HAP-1 (cell line): Measurements from ENCODE around the gene QRICH2.
A peak's percentile ranks its signal among the peaks of the same experiment; 100 is the strongest.

Experiments
- DNase-seq, 2 experiments: peaks; one replicate each; pipeline ENCODE4 v3.0.0-alpha.2; 2016 to 2020; ENCODE audit warnings: low spot score in 2 of 2
- H3K27me3 ChIP-seq: fragments of 250-450 bp; sonication (Bioruptor Pico); 2 replicates; pipeline ENCODE4 v1.5.1; 2020; ENCODE audit warnings: low read depth, mild to moderate bottlenecking, moderate library complexity
- H3K36me3 ChIP-seq: fragments of 250-450 bp; sonication (Bioruptor Pico); replicated peaks from 2 replicates; pipeline ENCODE4 v1.5.1; 2020; ENCODE audit warnings: mild to moderate bottlenecking
- H3K4me1 ChIP-seq: fragments of 250-450 bp; sonication (Bioruptor Pico); 2 replicates; pipeline ENCODE4 v1.5.1; 2020; ENCODE audit warnings: mild to moderate bottlenecking
- H3K4me3 ChIP-seq: fragments of 250-450 bp; sonication (Bioruptor Pico); 2 replicates; pipeline ENCODE4 v1.5.1; 2020; ENCODE audit warnings: mild to moderate bottlenecking, moderate library complexity
- H3K9me3 ChIP-seq: fragments of 250-450 bp; sonication (Bioruptor Pico); 2 replicates; pipeline ENCODE4 v1.5.1; 2020; ENCODE audit warnings: mild to moderate bottlenecking, moderate library complexity
- in situ Hi-C: fragments of 300-500 bp; cut with MboI; formaldehyde crosslinking; loops from 3 replicates; pipeline ENCODE4 v1.14.3; 2020; ENCODE audit warnings: low sequenced_read_pairs, inconsistent platforms, mixed read lengths

Gene QRICH2

DNA sequence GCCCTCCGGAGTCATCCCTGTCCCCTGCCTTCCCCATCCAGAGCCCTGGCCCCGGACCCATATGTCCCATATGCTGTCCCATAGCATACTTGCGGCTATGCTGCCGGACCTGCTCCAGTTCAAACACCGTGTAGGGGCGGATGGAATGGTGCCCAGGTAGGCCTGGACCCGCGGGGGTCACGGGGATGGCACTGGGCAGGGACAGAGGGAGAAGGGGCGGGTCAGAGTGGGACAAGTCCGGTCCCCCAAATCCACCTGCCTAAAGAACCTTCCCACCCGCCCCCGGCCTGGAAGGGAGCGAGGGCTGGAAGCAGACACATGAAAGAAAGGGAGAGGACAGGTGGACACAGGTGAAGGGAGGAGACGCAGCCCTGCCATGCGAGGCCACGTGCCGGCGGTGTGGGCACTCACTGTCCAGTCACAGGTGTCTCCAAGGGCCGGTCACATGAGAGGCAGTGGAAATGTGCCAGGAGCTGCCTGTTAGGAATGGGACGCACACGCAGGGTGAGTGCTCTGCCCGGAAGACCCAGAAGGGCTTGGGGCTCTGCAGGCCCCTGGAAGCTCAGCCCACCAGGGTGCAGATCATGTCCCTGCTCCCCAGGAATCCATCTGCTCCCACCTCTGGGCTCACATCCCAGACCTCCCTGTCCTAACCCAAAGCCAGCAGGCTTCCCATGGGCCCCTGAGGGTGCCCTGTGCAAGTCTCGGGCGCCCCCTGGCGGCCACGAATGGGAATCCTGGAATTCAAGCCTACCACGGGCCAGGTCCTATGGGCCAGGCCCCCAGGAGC, 28.9 kb downstream of the QRICH2 start:
- in situ Hi-C loops: loop anchor here (25.0 kb wide), 1 partner anchor 367 kb away; the partner anchor contains the start of gene MRPL38
- Histone ChIP-seq H3K27me3 (no peaks in the 10 kb centered on the region), H3K4me1 (no peaks in the 10 kb centered on the region), H3K4me3 (no peak overlapping the region), H3K36me3 (no peaks in the 10 kb centered on the region), H3K9me3 (no peaks in the 10 kb centered on the region)
- peak; percentile 66 to 92 for DNase-seq

GRCh38 chr17:76278268-76278908, 29.7 kb downstream of the QRICH2 start:
- no peak for DNase-seq
- H3K27me3 ChIP-seq: no peaks in the 10 kb centered on the region
- in situ Hi-C loops: loop anchor here (25.0 kb wide), 1 partner anchor 366 kb away; the partner anchor contains the start of gene MRPL38
- H3K36me3 ChIP-seq: no peaks in the 10 kb centered on the region
- no peaks in the 10 kb centered on the region for H3K4me1 ChIP-seq
- H3K9me3 ChIP-seq: no peaks in the 10 kb centered on the region
- no peak overlapping the region for H3K4me3 ChIP-seq

DNA sequence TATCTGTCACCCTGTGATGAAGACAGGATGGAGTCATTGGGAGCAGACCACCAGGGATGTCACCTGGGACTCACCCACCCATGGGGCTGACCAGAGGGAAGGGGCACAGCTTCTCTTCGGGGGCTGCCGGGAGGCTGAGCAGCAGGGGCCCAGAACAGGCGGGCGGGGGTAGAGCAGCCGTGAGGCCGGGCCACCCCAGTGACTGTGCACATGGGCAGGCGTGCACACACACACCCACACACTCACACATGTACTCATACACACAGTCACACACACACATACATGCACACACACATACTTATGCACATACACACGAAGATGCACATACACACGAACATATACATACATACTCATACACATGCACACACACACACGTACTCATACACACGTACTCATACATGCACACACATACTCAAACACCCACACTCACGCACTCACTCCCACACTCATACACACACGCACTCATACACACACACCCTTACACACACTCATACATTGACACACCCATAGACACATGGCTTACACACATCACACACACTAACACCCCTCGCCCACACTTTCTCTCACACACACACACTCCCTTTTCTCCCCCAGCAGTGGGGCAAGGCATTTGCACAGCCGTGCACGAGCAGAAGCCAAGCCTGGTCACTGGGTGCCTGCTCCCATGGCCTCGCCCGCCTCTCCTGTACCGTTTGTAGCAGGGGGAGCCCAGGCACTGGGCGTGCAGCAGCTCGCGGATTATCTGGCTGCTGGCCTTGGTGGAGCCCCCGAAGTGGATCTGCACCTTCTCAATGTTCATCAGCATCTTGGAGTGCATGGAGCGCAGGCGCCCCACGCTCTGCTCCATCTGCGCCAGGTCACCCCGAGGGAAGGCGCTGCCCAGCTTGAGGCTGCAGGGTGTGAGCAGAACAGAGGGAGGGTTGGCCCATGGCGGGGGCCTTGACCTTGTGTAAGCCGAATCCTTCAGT, 30.5 kb downstream of the QRICH2 start:
- Histone ChIP-seq H3K4me3 (no peak overlapping the region), H3K27me3 (no peaks in the 10 kb centered on the region), H3K36me3 (no peaks in the 10 kb centered on the region), H3K9me3 (no peaks in the 10 kb centered on the region), H3K4me1 (no peaks in the 10 kb centered on the region)
- in situ Hi-C loops: loop anchor here (25.0 kb wide), 1 partner anchor 365 kb away; the partner anchor contains the start of gene MRPL38
- no peak for DNase-seq

GRCh38 chr17:76276461-76277299, 31.4 kb downstream of the QRICH2 start:
- Histone ChIP-seq H3K4me3 (no peak overlapping the region), H3K4me1 (no peaks in the 10 kb centered on the region), H3K27me3 (no peaks in the 10 kb centered on the region), H3K9me3 (no peaks in the 10 kb centered on the region), H3K36me3 (no peaks in the 10 kb centered on the region)
- no peak for DNase-seq
- in situ Hi-C loops: loop anchor here (25.0 kb wide), 1 partner anchor 364 kb away; the partner anchor contains the start of gene MRPL38

GRCh38 chr17:76276069-76276431, 32.0 kb downstream of the QRICH2 start:
- in situ Hi-C loops: loop anchor here (25.0 kb wide), 1 partner anchor 364 kb away; the partner anchor contains the start of gene MRPL38
- H3K27me3 ChIP-seq: no peaks in the 10 kb centered on the region
- H3K36me3 ChIP-seq: no peaks in the 10 kb centered on the region
- H3K9me3 ChIP-seq: no peaks in the 10 kb centered on the region
- no peak overlapping the region for H3K4me3 ChIP-seq
- H3K4me1 ChIP-seq: no peaks in the 10 kb centered on the region
- no peak for DNase-seq

DNA sequence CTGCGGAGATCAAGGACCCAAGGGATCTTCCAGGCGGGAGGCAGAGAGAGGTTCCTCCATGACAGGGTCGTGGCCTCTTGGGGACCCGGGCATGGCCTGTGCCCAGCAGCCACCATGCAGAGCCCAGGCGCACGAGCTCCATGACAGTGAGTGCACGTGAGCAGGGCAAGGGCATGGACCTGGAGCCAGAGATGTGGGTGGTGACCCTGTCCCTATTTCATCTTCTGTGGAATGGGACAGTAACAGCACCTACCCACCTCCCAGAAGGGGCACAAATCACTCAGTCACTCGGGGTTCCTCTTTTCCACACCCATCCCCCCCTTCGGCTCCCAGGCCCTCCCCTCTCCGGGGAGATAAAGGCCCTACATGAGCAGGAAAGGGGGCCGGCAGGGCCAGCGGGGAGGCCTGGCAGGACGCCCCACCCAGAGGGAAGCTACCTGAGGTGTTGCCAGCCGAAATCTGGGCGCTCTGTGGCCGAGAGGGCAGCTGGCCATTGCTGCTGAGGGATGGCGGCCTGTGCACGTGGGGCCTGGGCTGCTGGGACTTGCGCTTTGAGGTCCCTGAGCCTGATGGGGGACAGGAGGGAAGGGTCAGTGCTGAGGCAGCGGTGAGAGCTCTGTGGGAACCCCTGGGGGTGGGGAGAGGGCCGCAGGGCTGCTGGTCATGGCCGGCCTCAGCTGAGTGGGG, 32.6 kb downstream of the QRICH2 start:
- no peaks in the 10 kb centered on the region for H3K4me1 ChIP-seq
- DNase-seq: no peak
- H3K4me3 ChIP-seq: no peak overlapping the region
- H3K36me3 ChIP-seq: no peaks in the 10 kb centered on the region
- H3K27me3 ChIP-seq: no peaks in the 10 kb centered on the region
- no peaks in the 10 kb centered on the region for H3K9me3 ChIP-seq
- in situ Hi-C loops: loop anchor here (25.0 kb wide), 1 partner anchor 363 kb away; the partner anchor contains the start of gene MRPL38

DNA sequence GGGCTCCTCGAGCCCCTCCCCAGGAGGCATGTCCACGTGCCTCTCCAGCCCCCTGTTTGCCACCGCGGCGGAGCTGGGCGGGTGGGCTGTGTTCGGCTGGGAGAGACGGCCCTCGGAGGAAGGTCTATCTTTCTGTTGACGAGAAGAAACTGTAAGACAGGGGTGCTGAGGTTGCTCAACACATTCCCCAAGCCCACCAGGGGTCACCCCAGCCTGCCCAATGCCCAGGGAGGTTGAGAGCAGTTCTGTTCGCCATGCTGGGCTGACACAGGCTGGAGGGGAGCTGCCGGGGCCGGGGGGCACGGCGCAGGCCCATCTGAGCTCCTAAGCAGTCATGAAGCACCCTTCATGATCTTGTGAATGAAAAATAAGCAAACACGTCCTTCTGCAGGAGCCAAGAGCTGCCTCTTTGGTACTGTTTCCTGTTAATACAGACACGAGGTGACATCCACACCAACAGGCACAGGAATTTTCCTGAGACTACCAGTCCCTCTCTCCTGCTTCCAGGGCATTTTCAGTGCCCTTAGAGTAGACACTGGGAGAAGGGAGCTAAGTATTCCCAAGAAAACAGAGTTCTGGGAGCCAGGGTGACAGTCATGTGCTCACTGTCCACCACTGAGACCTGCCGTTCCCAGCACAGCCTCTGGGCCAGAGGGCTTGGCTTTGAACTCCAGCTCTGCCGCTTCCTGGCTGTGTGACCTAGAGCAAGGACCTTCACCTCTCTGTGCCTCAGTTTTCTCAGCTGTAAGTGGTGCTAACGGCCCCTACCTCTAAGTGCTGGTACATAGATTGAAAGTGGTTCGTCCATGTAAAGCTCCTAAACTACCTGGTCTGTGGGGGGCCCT, 33.7 kb downstream of the QRICH2 start:
- Histone ChIP-seq H3K36me3 (no peaks in the 10 kb centered on the region; the same call in 1 of the 2 replicates), H3K27me3 (no peaks in the 10 kb centered on the region), H3K4me1 (no peaks in the 10 kb centered on the region), H3K4me3 (no peak overlapping the region), H3K9me3 (no peaks in the 10 kb centered on the region)
- DNase-seq: no peak
- in situ Hi-C loops: no loop called here

GRCh38 chr17:76273445-76274111, 34.5 kb downstream of the QRICH2 start:
- Histone ChIP-seq H3K4me3 (no peak overlapping the region), H3K36me3 (no peaks in the 10 kb centered on the region; the same call in 1 of the 2 replicates), H3K9me3 (no peaks in the 10 kb centered on the region), H3K4me1 (no peaks in the 10 kb centered on the region), H3K27me3 (no peaks in the 10 kb centered on the region)
- in situ Hi-C loops: no loop called here
- DNase-seq: no peak

DNA sequence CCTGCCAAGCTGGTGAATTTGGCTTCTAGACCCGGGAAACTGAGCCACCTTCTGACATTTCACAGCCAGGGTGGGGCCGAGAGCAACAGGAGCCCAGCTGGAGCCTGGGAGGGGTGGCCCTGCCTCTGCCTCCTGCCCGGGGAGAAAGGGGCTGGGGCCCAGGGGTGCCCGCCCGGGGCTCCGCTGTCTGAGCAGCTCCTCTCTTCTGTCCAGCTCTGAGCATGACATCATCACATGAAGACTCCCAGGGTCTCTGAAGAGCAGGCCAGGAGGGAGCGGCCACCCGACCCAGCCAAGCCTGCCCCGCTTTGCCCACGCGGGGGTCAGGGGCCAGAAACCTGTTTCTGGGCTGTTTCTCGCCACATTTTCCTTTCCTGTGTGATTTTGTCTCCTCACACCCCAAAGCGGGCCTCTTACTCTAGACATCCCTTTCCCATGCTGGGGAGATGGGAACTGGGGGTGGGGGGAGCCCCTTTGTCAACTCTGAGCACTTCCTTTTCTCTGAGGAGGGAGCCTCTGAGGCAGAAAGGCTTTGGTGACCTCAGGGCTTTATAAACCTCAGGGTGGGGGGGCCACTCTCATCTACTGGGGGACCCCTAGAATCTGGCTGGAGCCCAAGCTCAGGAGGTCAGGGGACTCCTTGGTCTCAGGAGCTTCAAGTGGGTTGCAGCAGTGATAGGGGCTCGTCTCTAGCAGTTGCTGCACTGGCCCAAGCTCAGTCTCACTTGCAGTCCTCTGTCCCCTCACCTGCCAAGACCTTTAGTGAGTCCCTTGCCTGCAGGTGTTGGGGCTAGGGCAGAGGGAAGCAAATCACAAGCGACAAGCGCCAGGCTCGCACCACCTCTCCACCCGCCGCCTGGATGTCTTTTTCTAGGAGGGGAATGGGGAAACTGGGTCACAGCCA, 35.3 kb downstream of the QRICH2 start:
- H3K36me3 ChIP-seq: peaks cover 2% of the 10 kb centered on the region; the same call in 1 of the 2 replicates
- no peak overlapping the region for H3K4me3 ChIP-seq
- H3K27me3 ChIP-seq: no peaks in the 10 kb centered on the region
- in situ Hi-C loops: no loop called here
- H3K9me3 ChIP-seq: no peaks in the 10 kb centered on the region
- H3K4me1 ChIP-seq: no peaks in the 10 kb centered on the region
- DNase-seq: no peak

DNA sequence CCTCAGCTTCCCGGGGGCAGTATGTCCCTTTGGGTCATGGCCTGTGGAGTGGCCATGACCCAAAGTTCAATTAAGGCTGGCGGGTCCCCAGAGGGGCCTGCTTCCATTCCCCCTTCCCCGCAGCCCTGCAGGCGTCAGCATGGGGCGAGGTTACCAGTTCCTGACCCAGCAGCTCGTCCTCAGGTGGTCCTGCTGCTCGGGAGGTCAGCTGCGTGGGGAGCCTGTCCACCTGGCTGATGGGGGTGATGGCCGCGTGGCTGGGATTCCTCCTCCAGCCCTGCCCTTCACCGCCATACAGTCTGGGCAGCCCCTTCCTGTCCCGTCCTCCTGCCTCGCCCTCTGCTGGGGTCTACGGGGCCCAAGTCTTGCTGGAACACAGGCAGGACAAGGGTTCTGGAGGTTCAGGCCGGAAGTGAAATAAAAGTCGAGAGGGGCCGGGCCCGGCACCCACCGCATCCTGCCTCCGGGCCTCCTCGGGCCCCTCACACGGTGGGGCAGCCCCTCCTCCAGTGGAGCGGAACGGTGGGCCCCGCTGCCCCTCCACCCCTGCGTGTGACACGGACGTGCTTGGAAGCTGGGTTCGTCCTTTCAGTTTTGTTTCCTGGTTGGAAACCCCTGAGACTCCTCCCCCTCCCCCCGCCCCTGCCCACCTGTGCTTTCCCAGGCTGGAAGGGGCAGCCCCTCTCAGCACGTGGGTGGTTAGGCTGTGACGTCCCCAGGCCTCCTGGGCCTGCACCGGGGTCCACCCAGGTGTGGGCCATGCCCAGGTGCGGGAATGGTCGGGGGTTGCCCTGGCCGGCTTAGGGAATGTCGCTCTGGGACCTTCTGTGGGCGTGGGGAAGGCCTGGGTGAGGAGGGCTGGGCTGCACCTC, 36.2 kb downstream of the QRICH2 start:
- no peak for DNase-seq
- peaks cover 2% of the 10 kb centered on the region for H3K4me1 ChIP-seq
- in situ Hi-C loops: no loop called here
- no peak overlapping the region for H3K4me3 ChIP-seq
- no peaks in the 10 kb centered on the region for H3K27me3 ChIP-seq
- no peaks in the 10 kb centered on the region for H3K9me3 ChIP-seq
- peaks cover 3% of the 10 kb centered on the region for H3K36me3 ChIP-seq
